ENCODE measurements around the gene SMC5.
A peak's percentile ranks its signal among the peaks of the same experiment; 100 is the strongest.
"Not testable (repeated sequence)": the region's sequence is repeated elsewhere in the genome, so short reads cannot be mapped to it uniquely, and the experiment has no call there.

SMC5 gene

DNA sequence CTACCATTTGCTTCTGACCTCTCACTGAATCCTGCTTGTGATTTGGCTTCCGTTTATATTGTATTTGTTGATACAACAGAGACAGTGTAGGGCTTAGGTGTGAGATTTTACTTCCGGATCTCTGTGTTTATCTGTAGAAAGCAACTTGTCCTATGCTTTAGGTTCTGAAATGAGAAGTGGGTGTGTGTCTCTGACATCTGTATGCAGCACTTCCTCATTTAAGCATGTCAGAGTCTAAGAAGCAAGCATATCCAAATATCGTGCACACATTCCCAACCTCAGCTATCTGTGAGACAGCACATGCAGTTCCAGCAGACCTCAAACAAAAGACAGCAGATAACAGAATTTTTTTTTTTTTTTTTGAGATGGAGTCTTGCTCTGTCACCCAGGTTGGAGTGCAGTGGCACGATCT is 139.4 kb downstream of the SMC5 start:
- peak; percentile 32 for DNase-seq (ENCODE audit: low spot score)
- TF ChIP-seq, protein P1, sequence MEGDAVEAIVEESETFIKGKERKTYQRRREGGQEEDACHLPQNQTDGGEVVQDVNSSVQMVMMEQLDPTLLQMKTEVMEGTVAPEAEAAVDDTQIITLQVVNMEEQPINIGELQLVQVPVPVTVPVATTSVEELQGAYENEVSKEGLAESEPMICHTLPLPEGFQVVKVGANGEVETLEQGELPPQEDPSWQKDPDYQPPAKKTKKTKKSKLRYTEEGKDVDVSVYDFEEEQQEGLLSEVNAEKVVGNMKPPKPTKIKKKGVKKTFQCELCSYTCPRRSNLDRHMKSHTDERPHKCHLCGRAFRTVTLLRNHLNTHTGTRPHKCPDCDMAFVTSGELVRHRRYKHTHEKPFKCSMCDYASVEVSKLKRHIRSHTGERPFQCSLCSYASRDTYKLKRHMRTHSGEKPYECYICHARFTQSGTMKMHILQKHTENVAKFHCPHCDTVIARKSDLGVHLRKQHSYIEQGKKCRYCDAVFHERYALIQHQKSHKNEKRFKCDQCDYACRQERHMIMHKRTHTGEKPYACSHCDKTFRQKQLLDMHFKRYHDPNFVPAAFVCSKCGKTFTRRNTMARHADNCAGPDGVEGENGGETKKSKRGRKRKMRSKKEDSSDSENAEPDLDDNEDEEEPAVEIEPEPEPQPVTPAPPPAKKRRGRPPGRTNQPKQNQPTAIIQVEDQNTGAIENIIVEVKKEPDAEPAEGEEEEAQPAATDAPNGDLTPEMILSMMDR (IDR thresholded peaks at IDR 0.05; ENCODE audit: extremely low read depth, insufficient read depth, missing control alignments): no peak
- in situ Hi-C loops (cut with MboI; ENCODE audit: low pct_unique_long_range_greater_than_20kb, low sequenced_read_pairs, unreplicated experiment): no loop called here

DNA sequence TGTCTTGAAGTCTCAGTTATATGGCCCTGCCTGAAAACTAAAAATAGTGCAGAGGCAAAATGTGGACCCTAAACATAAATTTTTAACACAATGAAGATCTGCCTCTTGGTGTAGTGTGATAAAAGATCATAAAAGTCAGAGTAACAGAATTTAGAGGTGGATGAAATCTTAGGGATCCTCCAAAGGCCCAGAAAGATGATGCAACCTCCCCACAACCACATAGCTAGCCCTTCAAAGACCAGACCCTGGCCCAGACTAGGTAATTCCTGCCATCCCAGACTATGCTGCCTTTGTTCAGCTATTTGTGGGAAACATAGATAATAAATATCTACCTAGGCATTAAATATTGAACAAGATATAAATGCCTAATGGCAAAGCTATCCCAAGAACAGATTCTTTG is 140.4 kb downstream of the SMC5 start:
- DNase-seq (ENCODE audit: low spot score): no peak
- TF ChIP-seq, protein P1 (IDR thresholded peaks at IDR 0.05; ENCODE audit: extremely low read depth, insufficient read depth, missing control alignments): no peak
- in situ Hi-C loops (cut with MboI; ENCODE audit: low pct_unique_long_range_greater_than_20kb, low sequenced_read_pairs, unreplicated experiment): no loop called here

DNA sequence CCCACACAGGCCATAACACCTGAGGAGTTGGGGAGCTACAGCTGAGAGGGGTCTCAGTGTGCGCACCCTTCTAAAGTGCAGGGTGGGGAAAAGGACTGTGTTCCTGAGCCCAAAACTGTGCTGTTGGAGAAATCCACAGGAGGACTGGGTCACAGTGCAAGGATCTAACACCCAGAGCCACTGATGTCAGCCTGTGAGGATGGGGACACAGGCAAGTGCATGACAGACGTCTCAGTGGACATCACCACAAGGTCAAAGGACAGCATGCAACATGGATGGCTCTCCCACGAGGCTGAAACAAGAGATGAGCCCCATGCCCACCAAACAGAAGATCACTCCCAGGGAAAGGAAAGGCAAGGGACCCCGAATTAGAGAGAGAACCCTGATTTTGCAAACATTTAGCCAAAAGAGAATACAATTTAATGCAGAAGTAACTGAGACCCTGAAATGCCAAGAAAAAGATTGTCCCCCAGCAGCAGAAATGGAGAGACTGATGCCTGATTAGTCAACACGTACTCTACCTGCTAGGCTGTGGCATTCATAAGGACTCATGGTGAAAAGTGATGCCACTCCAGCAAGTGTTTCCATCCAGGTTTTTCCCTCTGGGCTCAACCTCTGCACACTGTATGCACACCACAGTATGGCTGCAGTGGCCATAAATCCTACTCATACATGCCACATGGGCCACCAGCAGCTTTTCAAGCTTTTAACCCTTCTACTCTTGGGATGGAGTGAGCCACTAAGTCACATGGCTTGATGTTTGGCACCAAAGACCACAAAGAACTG is 141.5 kb downstream of the SMC5 start:
- TF ChIP-seq, protein P1 (IDR thresholded peaks at IDR 0.05; ENCODE audit: extremely low read depth, insufficient read depth, missing control alignments): no peak
- in situ Hi-C loops (cut with MboI; ENCODE audit: low pct_unique_long_range_greater_than_20kb, low sequenced_read_pairs, unreplicated experiment): no loop called here
- DNase-seq (ENCODE audit: low spot score): no peak

- DNase-seq (ENCODE audit: low spot score); in situ Hi-C loops (cut with MboI; ENCODE audit: low pct_unique_long_range_greater_than_20kb, low sequenced_read_pairs, unreplicated experiment): not testable (repeated sequence)
Measured at GRCh38 chr9:70401241-70401640, 142.5 kb downstream of the SMC5 start.

- DNase-seq (ENCODE audit: low spot score): no peak
- TF ChIP-seq, protein P1 (IDR thresholded peaks at IDR 0.05; ENCODE audit: extremely low read depth, insufficient read depth, missing control alignments): no peak
- in situ Hi-C loops (cut with MboI; ENCODE audit: low pct_unique_long_range_greater_than_20kb, low sequenced_read_pairs, unreplicated experiment): no loop called here
Measured at GRCh38 chr9:70402213-70402612, 143.4 kb downstream of the SMC5 start.

DNA sequence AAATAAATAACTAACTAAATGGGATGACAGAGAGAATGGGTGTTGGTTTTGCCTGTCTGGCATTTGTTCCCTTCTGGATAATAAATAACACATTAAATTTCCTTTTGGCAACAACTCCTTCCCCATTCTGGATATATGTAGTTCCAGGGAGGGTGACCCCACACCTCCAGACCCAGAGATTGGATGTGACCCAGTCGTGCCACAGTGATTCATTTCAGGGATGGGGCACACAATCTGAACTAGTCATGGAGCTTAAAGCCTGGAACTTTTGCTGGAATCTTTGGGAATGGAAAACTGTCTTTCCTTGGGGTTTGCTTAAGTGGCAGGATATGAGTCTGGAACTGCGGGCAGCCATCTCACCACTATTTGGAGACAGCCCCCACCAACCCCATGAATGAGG is 144.4 kb downstream of the SMC5 start:
- no peak for DNase-seq (ENCODE audit: low spot score)
- TF ChIP-seq, protein P1 (IDR thresholded peaks at IDR 0.05; ENCODE audit: extremely low read depth, insufficient read depth, missing control alignments): no peak
- in situ Hi-C loops (cut with MboI; ENCODE audit: low pct_unique_long_range_greater_than_20kb, low sequenced_read_pairs, unreplicated experiment): no loop called here

DNA sequence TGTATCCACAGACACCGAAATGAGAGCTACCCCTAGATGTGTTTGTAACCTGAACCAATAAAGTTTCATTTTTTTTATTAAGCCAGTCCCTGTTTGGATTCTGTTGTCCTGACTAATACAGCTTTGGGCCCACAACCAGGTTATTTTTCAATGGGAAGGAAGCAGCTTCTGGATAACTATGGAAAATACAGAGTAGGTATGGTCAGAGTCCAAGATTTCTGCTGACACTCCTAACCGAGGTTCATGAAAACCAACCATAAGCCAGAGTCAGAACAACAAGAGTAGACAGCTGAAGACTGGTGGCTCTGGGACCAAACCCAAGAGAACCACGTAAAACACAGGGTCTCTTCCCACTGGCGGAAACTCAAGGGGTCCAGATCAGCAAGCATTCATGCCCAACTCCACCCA is 144.8 kb downstream of the SMC5 start:
- in situ Hi-C loops (cut with MboI; ENCODE audit: low pct_unique_long_range_greater_than_20kb, low sequenced_read_pairs, unreplicated experiment): no loop called here
- DNase-seq (ENCODE audit: low spot score): no peak
- TF ChIP-seq, protein P1 (IDR thresholded peaks at IDR 0.05; ENCODE audit: extremely low read depth, insufficient read depth, missing control alignments): no peak
